NCI-H1092 (cell line): Measurements from ENCODE around the gene CAMKMT.

Experiments used
- DNase-seq: peaks from one replicate; lab custom pipeline; 2025; lab: John Stamatoyannopoulos, UW

Gene CAMKMT

GRCh38 chr2:44772131-44772530, 410.4 kb downstream of the CAMKMT start:
- DNase-seq = peak; percentile 60

GRCh38 chr2:44772669-44773378, 411.1 kb downstream of the CAMKMT start:
- DNase-seq = peak; percentile 62

GRCh38 chr2:44774826-44775492, 413.2 kb downstream of the CAMKMT start:
- DNase-seq = no peak

- no peak for DNase-seq
Measured at GRCh38 chr2:44777036-44777435, 415.3 kb downstream of the CAMKMT start.

- peak; percentile 60 for DNase-seq
Measured at GRCh38 chr2:44777537-44777936, 415.8 kb downstream of the CAMKMT start.

- no peak for DNase-seq
Measured at GRCh38 chr2:44778221-44778654, 416.5 kb downstream of the CAMKMT start.

GRCh38 chr2:44778671-44779476, 417.1 kb downstream of the CAMKMT start:
- DNase-seq = no peak

- no peak for DNase-seq
Measured at GRCh38 chr2:44779793-44780192, 418.0 kb downstream of the CAMKMT start.

GRCh38 chr2:44780406-44780805, 418.7 kb downstream of the CAMKMT start:
- DNase-seq = no peak

GRCh38 chr2:44785433-44785832, 423.7 kb downstream of the CAMKMT start:
- no peak for DNase-seq

- no peak for DNase-seq
Measured at GRCh38 chr2:44786045-44786816, 424.5 kb downstream of the CAMKMT start.

- DNase-seq = no peak
Measured at GRCh38 chr2:44786817-44787214, 425.1 kb downstream of the CAMKMT start.

GRCh38 chr2:44787663-44788062, 425.9 kb downstream of the CAMKMT start:
- no peak for DNase-seq

GRCh38 chr2:44789446-44789845, 427.7 kb downstream of the CAMKMT start:
- DNase-seq = no peak

GRCh38 chr2:44789971-44790721, 428.4 kb downstream of the CAMKMT start:
- DNase-seq = no peak

- no peak for DNase-seq
Measured at GRCh38 chr2:44793322-44793870, 431.6 kb downstream of the CAMKMT start.

- DNase-seq = no peak
Measured at GRCh38 chr2:44796771-44797170, 435.0 kb downstream of the CAMKMT start.

- DNase-seq = no peak
Measured at GRCh38 chr2:44798139-44798659, 436.5 kb downstream of the CAMKMT start.

GRCh38 chr2:44799105-44799504, 437.4 kb downstream of the CAMKMT start:
- DNase-seq = no peak

GRCh38 chr2:44799754-44800153, 438.0 kb downstream of the CAMKMT start:
- DNase-seq = no peak
